Pons (tissue), 1 donor: ENCODE results near the gene AKT1S1.

ENCODE experiments used
- DNase-seq: peaks from one replicate; pipeline ENCODE4 v3.0.0-alpha.2; 2016; ENCODE audit warnings: low spot score

AKT1S1 gene

DNA sequence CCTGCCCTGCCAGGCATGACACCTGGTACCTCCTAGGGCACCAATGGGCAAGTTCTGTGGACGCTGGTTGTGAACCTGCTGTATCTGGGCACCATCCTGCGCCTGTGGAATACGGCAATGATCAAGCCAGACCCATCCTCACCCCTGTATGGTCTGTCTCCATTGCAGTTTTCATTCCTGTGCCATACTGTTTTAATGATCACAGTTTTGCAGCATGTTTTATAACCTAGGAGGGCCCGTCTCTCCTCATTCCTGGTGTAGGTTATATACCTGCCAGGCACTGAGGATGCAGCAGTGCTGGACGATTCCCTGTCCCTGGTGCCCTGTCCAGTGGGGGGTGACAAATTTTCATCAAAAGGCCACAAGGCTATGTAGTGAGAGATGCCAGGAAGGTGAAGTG lies 5.9 kb upstream of the AKT1S1 start:
- no peak for DNase-seq

DNA sequence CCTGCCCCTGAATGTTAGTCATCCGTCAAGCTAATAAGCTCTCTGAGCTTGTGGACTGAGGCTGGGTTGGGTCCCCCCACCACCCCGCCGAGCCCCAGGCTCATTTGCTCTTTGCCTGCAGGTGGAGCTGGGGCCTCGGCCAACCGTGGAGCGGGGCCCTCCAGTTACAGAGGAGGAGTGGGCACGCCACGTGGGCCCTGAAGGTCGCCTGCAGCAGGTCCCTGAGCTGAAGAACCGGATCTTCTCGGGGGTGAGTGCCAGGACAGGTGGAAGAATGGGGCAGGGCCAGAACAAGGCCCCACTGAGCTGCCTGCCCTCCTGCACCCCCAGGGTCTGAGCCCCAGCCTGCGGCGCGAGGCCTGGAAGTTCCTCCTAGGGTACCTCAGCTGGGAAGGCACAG lies 5.5 kb upstream of the AKT1S1 start:
- no peak for DNase-seq

DNA sequence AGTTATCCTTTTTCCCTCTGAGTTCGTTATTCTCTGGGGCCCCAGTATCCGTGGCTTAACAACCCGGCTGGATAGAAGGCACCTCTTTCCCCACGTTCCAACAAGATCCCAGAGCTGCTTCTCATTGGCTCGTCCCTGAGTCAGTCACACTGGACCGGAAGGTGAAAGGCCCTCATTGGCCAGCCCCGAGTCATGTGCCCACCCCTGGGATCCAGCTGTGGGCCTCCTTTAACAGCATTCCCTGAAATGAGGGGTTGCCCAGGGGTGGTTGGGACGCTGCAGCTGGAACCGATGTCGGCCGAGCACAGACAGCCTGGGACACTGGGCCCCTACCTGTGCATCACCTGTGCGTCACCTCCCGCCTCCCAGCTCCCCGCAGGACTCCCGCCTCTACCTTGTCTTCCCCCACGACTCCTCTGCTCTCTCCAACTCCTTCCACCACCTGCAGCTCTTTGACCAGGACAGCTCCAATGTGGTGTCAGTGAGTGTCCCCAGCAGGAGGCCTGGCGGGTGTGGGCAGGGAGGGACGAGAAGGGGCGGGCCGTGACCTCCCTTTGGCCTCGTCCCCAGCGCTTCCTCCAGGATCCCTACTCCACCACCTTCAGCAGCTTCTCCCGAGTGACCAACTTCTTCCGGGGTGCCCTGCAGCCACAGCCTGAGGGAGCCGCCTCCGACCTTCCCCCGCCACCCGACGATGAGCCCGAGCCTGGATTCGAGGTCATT lies 4.7 kb upstream of the AKT1S1 start:
- DNase-seq, result no peak

DNA sequence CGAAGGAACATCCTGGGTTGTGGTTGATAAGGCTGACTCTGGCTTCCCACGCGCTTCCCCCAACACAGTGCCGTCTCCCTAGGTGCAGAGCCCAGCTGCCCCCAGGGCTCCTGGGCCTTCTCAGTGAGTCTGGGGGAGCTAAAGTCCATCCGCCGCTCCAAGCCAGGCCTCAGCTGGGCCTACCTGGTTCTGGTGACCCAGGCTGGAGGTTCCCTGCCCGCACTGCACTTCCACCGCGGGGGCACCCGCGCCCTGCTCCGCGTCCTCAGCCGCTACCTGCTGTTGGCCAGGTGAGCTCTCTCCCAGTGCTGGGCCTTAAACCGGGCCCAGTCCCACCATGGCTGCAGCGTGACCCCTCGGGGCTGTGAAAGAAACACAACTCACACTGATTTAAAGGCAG lies 4.0 kb upstream of the AKT1S1 start:
- no peak for DNase-seq

DNA sequence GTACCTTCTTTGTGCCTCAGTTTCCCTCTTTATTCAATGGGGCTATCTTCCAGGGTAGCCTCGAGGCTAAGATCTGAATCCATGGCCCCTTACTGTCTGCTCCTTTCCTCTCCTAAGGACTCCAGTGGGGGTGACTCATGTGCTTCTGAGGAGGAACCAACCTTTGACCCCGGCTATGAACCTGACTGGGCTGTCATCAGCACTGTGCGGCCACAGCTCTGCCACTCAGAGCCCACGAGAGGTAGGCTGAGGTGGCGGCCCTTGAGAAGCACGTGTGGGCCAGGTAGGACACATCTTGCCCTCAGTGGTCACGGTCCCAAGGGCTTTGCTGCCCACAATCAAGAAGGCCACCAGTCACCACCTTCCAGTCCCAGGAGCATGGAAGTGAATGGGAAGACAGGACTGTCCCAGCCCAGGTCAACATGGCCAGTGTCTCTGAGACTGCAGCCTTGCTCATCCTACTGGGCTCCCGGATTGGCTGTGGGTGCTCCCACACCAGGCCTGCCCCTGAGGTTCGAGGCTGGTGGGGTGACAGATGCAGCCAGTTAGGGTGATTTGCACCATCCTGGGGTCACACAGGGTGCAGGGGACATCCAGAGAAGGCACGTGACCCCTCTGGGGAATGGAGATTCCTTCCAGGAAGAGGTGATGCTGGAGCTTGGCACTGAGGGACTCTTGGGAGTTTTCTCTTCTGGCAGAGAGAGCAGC lies 3.2 kb upstream of the AKT1S1 start:
- DNase-seq, result no peak

DNA sequence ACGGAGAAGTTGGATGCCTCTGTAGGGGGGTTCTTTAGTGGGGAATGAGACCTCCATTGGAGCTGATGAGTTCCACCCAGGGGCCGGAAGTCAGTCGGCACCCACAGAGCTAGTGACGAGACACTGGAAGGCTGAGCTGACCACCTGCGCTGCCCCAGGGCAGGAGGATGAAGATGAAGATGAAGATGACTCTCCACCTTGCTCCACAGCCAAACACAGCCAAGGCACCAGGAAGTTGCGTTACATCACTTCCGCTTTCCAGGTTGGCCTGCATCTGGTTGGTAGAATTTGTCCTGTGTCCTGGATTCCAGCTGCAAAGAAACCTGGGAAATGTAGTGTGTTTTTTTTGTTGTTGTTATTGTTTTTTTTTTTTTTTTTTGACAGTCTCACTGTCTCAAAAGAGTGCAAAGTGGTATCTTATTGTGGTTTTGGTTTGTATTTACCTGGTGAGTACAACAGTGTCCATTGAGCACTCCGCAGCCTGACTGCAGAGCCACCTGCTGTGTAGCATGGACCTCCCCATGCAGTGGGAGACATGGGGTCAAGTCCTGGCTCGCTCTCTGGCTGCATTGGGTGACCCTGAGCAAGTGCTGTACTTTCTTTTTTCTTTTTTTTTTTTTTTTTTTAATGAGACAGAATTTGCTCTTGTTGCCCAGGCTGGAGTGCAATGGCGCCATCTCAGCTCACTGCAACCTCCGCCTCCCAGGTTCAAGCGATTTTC lies 2.2 kb upstream of the AKT1S1 start:
- no peak for DNase-seq

DNA sequence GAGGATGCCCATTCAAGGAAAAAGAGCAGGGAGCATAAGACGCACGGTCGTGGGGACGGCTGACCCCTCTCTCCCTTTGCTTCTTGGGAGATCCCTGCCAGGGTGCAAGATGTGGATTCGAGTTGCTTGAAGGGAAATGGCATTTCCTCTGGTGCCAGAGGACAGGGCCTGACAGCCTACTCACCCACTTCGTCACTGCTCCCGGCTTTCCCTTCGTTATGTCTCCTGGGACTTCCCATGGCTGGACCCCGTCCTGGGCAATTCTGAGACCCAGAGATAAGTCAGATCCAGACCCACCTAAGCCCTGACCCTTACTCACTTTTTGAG lies 1.6 kb upstream of the AKT1S1 start:
- no peak for DNase-seq

DNA sequence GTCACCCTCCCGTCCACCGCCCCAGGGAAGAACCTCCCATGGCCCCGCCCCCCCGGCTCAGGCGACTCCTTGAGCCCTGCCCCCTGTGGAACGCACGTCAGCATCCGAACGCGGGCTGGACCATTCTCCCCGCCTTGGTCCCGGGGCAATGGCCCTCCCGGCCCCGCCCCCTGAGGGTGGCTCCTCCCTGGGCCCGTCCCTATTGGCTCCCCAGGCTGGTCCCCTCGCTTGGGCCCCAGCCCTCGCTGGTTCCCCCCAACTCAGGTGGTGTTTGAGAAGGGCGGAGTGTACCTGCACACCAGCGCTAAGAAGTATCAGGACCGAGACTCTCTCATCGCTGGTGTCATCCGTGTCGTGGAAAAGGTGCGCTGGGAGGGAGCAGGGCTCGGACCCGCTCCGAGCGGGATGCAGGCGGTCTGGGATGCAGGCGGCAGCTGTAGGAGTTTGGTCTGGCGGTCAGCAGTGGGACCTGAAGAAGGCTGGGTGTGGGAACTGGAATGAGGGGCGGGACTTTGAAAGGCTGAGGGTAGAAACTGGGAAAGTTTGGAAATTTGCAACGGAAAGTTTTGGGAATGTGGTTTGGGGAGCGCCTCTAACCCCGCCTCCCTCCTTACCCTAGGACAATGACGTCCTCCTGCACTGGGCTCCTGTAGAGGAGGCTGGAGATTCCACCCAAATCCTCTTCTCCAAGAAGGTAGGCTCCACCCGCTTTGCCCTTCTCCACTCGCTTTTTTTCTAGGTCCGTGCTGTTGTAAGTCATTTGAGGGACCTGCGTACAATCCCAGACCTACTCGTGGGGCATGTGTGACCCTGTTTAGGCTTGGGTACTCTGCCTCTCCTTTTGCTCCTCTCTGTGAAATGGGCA lies 956 bp upstream of the AKT1S1 start:
- DNase-seq, result peak; percentile 96

DNA sequence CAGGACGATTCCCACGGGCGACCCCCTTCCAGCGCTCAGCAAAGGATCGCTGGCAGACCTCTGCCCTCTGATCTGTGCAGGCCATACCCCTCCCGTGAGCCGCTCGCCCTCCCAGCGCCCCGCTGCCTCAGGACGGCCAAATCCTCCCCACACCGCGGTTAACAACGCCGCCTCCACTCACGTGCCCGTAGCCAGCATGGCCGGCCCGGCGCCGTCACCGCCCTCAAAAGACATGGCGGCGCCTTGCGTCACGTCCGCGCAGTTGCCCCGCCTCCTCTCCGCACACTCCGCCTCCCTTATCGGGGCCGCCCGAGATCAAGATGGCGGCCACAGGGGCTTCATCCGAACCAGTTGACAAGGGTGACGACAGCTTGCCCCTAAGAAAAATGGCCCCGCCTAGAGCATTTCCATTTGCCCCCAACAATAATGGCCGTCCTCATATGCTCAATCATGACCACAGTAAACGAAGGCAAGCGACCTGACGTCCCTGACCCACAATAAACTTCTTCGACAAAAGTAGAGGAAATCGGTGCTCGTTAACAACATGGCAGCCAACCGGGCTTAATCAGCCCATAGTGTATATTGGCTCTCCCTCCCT lies 634 bp downstream of the AKT1S1 start:
- DNase-seq, result peak; percentile 100

DNA sequence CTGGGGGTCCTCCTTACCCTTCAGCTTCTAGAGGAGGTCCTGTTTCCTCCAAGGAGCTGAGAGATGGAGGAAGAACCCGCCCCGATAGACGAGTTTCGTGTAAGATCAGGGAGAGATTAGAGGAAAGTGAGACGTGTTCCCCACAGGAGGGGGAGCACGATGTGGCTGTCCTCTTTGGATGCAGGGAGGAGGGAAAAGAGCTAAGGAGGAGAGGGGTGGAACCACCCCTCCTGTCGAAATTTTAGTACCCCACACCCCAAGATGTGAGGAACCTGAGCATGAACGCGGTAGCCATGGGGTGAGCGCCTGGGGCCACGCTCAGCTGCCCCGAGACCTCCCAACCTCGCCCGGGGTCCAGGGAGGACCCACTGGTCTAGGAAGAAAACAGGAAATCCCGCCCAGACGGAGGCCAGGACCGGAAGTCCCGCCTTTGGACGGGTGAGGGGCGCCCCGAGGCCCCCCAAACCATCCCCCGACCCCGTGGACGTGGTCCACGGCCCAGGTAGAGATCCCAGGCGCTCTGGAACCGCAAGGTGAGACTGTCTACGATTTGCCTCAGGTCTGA lies 1.2 kb downstream of the AKT1S1 start:
- DNase-seq, result peak; percentile 58

DNA sequence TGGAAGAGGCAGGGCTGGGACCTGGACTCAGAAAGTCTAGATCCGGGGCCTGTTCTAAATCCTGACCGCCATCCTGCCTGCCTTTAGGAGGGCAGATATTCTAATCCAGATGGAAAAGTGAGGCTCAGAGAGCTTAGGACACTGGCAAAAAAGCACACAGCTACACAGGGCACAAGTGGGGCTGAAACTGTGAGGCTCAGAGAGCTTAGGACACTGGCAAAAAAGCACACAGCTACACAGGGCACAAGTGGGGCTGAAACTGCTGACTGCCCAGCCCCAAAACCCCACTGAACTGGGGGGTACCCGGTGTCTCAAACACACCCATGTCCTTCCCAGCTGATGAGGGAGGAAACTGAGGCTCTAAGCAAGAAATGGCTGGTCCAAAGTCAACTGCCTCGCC lies 2.0 kb downstream of the AKT1S1 start:
- DNase-seq, result no peak

DNA sequence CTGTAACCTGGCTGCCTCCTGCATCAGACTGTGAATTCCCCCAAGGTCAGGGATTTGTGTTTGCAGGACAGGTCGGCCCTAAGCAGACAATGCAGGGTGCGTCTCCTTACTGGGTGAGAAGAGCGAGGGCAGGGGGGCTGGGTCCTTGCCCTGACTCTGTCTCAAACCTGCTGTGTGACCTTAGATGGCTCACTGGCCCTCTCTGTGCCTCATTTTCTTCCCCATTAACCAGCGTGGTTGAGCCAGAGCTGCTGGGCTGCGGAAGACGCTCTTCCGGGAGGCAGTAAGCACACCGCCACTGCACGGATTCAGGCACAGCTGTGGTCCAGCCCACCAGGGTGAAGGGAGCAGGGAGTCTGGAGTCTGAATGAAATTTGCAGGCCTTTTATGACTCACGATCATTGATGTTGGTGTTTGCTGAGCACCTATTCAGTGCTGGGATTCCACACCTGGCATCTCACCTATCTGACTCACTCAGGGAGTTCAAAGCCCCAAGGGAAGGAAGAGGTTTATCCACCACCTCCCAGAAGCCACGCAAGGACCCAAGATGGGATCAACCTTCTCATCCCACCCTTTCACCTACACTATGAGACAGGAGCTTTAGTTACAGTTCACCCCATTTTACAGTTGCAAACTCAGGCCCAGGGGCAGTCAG lies 2.5 kb downstream of the AKT1S1 start:
- DNase-seq, result no peak

DNA sequence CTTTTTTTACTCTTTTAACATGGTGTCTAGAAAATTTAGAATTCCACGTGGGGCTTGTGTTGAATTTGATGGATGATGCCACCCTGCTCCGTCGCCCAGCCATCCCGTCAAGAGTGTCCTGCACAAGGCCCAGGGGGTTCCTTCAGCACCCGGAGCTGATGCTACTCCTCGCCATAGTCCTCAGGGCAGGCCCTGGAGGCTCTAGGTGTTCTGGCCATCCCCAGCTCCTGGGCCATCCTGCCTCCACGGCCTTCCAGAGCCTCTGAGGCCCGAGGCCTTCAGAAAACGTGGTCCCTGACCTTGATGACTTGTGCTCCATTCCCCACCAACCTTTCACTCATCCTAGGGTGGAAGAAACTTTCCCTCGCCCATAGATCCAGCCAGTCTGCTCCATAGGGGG lies 3.3 kb downstream of the AKT1S1 start:
- DNase-seq, result no peak

DNA sequence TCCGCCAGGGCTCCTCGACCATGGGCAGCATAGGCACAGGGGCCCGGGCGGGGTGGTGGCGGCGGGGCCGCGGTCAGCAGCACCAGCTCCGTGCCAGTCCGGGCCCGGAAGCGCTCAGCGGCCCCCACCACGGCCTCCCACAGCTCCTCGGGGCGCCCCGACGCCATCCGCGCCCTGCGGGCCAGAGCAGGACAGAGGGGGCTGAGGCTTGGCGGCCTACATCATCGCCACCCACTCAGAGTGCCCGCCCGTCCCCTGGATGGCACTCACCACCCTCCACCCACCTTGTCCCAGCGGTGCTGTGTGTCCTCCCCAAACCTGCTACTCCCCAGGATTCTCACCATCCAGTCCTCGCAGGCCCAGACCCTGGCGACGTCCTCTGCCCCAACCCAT lies 4.0 kb downstream of the AKT1S1 start:
- no peak for DNase-seq

DNA sequence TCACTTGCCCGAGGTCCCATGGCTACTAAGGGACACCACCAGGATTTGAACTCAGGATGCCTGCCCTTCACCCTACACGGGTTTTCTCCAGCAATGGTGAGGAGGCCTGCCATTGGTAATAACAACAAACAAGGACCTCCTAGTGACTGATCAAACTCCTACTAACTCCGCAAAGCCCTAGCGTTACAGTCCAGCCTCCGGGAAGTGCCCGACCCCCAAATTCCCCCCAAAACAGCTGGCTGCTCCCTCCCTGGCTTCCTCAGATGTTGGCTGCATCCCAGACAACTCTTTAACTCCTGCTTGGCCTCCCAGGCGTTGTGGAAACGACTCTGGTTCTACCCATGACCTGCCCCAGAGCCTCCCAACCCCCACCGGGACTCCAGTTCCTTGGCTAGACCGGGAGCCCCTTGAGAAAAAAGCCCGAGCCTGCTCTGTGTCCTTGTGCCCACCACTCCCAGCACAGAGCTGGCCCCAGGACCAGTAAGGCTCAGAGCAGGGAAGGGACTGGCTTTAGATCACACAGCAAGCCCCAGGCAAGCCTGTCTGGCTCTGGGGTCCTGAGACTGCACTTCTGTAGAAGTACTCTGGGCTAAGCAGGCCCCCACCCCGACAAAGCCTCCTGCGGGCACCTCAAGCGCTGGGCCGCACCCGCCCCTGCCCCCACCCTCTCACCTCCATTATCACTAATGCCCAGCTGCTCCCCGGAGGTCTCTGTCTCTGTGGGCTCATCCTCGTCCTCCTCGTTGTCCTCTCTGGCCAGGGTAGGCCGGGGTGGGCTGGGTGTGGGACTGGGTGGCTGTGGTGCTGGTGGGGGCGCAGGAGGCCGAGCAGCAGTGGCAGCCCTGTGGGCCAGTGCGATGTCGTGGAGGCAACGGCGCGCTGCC lies 4.7 kb downstream of the AKT1S1 start:
- DNase-seq, result no peak

DNA sequence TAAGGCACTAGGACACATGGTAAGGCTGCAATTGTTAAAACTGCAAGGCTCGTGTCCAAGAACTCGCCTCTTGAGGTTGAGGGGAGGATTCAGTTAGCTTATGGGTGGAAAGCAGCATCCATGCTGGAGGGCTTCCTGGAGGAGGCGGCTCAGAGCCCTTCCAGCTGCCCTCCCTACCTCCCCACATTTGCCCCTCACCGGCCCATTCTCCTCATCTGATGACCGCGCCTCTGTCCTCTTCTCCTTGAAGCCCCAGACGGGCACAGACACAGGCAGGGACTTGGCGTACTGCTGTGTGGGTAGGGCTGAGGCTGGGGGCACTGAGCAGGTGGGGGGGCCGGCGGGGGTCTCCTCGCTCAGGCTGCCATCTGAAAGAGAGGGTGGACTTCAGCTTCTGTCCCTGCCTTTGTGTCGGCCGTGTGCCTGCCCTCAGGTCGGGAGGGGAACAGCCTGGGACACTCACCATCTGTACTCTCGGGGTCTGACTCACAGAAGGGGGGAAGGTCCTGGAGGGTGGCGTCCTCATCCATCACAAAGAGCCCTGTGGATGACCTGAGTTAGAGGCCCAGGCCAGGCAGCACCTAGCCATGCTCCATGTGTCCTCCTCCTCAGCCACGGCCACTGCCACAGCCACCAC lies 5.7 kb downstream of the AKT1S1 start:
- DNase-seq, result no peak

DNA sequence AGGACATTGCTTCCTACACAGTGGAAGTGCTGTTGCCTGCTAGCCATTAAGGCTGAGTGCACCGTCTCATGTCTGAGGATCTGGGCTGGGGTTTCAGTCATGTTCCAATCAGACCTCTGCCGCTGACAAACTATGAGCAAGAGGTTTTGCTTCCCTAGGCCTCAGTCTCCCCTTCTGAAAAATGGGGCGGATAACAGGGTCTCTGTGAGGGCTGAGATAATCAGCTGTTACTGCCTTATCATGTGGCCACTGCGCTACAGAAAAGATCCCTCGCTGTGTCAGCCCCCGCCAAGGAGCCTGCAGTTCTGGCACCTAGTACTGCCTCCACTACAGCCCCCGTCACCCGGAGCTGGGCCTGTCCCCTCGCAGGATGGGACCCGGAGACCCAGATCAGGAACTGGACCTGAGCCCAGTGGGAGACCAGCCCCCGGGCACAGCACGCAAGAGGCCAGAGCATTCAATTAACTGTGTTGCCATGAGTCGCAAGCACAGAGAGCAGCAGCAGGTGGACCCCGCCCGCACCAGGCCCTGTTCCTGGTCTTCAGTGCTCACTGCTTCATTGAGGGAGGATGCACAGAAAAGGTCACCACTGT lies 6.8 kb downstream of the AKT1S1 start:
- DNase-seq, result no peak

DNA sequence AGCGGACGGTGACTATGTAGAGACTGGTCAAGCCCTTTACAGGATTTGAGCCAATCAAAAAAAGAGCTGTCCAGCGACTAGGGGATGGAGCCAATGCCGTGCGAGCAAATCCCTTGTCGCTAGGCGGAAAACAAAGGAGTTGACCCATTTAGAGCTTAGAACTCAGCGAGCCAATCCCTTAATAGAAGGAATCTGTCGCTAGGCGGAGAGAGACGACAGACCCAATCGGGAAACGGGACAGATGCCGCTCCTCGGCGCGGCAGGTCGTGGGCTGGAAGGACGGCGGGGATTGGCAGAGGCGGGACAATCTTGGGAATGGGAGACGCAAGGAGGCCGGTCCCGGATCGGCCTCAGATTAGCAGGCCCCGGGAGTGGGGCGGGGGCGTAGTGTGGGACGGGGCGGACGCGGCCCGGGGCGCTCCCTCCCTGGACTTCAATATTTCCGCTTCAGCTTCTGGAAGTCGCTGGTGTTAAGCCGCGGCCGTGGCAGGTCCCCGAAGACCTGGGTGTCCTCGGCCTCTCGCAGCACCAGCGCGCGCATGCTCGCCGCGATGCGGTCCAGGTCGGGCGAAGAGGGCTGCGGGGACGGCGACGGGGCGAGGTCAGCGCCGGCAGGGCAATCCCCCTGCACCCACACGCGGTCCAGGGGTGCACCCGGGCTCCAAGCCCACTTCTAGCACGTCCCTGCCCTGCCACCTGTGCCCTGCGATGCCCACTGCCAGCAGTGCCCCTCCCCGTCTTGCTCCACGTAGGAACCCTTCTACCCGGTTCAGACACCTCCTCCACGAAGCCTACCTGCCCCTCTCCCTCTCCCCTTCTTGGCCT lies 7.5 kb downstream of the AKT1S1 start:
- DNase-seq, result peak; percentile 100
